GM18505 (cell line): ENCODE data around the gene PTGR2.
A peak's percentile ranks its signal among the peaks of the same experiment; 100 is the strongest.
"Not testable (repeated sequence)": the region's sequence is repeated elsewhere in the genome, so short reads cannot be mapped to it uniquely, and the experiment has no call there.

Experiments
- ATAC-seq: cut with Tn5 transposase; IDR thresholded peaks from one replicate; pipeline ENCODE4 v1.9.1; 2021; ENCODE audit not compliant: unreplicated experiment
- POLR2A ChIP-seq: IDR thresholded peaks from 4 replicates; pipeline ENCODE4 v1.6.1; 2011; ENCODE audit warnings: borderline replicate concordance; ENCODE audit not compliant: insufficient read depth, insufficient read length; ENCODE audit errors: extremely low read depth

PTGR2 gene

GRCh38 chr14:73886449-73887317 lies 35.1 kb downstream of the PTGR2 start, which contains the start of gene ZNF410:
TSS of gene ZNF410 (plus strand) at chr14:73886859. CDS start at chr14:73892176, 5,317 bp downstream.
- peak; percentile 70 for TF ChIP-seq POLR2A
- peak; percentile 94 for ATAC-seq

GRCh38 chr14:73887318-73887616 lies 35.6 kb downstream of the PTGR2 start:
- no peak for ATAC-seq
- TF ChIP-seq POLR2A = no peak

- no peak for ATAC-seq
- no peak for TF ChIP-seq POLR2A
These were observed 36.2 kb downstream of the PTGR2 start for GRCh38 chr14:73887694-73888459.

DNA sequence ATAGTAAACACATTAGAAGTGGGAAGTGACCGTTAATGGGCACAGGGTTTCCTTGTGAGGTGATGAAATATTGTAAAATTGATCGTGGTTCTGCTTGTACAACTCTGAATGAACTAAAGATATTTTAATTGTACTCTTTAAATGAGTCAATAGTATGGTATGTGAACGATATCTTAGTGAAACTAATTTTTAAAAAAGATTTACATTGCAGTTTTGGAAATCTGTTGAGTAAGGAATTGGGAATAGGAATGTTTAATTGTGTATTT lies 36.8 kb downstream of the PTGR2 start:
- no peak for ATAC-seq
- TF ChIP-seq POLR2A = no peak

- TF ChIP-seq POLR2A = no peak
- no peak for ATAC-seq
These were observed 37.3 kb downstream of the PTGR2 start for GRCh38 chr14:73888971-73889370.

DNA sequence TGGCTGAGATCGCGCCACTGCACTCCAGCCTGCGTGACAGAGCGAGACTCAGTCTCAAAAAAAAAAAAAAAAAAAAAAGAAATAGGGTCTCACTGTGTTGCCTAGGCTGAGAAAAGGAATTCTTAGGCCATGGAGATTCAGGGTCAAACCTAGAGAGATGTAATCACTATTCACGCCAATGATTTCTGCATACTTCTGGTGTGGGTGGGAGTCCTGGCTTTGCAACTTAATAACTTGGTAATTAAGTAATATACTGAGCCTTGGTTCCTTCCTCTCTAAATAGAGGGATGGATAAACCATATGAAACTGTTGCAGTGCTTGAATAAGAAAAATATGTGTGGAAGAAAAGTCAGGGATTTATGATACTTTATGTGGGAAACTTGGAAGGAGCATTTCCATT lies 37.7 kb downstream of the PTGR2 start:
- TF ChIP-seq POLR2A = no peak
- ATAC-seq = no peak

DNA sequence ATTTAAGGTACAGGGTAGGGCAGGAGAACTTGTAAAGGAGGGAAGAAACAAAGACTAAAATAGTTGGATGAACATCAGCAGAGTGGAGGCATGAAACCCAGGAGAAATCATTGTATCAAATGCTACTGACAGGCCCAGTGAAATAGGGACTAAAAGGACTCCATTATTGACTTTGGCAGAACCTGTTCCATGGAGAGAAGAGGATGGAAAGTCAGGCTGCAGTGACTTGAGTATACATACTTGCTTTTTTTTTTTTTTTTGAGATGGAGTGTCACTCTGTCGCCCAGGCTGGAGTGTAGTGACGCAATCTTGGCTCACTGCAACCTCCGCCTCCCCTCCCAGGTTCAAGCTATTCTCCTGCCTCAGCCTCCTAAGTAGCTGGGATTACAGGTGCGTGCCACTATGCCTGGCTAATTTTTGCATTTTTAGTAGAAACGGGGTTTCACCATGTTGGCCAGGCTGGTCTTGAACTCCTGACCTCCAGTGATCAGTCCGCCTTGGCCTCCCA lies 42.6 kb downstream of the PTGR2 start:
- not testable (repeated sequence) for ATAC-seq

DNA sequence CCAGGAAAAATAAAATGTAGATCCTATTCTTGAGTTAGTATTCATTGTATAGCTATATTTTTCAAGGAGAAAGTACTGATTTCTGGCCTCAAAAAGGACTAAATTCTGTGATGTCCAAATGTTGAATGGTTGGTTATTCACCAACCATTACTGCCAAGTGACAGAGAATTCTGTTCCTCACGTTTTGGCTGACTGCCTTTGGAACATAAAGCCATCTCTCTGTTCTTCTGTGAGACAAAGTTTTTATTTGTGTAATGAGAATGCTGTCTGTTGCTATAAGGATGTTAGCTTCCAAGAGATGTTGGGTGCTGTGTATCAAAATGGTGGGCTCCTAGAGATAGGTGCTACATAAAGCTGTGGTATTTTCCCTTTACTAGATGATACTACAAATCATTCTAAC lies 44.3 kb downstream of the PTGR2 start:
- no peak for TF ChIP-seq POLR2A
- ATAC-seq = no peak

DNA sequence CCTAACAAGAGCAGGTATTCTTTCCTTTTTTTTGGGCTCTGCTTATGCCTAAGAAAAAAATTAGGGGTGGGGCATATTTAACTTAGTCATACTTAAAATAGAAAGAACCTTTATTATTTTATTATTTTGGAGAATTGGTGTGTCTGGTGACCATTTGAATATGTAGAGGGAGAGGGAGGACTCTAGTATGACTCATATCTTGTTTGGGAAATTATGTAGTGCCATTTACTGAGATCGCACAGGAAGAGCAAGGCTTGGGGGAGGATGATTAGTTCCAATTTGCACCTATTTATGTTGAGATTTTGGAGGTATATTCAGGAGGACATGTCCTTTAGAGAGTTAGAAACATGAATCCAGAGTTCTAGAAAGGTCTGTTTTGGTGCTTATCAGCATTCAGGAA lies 44.9 kb downstream of the PTGR2 start:
- no peak for ATAC-seq

GRCh38 chr14:73903028-73903427 lies 51.4 kb downstream of the PTGR2 start:
- no peak for ATAC-seq
- TF ChIP-seq POLR2A = no peak

More for the DNA sequence above, 44.9 kb downstream of the PTGR2 start:
- no peak for TF ChIP-seq POLR2A

DNA sequence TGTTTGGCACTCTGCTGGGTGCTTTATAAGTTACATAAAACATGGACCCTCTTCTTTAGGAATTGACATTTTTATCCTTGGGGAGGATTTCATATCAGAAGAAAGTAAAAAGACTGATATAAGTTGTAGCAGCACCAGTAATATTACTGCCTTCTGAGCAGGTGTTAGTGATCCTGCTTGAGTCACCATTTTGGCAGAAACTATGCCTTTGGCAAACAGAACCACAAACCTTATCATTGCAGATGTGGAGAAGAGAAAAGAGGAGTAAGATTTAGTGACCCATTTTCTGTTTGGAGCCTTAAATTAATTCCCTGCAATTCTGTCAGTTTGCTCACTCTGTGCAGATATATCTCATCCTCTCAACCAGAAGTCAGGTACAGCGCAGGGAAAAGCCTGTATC lies 58.0 kb downstream of the PTGR2 start:
- no peak for ATAC-seq
- no peak for TF ChIP-seq POLR2A

DNA sequence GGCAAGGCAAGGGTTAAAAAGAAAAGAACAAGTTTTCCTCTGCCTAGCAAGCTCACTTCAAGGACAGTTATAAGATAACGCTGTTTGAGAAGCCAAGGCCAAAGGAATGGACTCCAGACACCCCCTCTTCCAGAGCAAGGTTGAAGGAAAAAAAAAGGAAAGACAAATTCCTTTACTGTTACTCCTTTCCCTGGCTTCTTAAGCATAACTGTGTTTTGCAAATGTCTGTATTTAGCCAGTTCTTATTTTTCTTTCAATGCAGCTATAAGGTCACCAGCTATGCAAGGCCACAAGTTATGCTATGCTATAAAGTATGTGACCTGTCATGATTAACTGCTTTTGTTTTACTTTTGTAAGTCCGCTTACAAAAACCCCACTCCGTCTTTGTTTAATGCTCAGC lies 61.6 kb downstream of the PTGR2 start:
- no peak for ATAC-seq

DNA sequence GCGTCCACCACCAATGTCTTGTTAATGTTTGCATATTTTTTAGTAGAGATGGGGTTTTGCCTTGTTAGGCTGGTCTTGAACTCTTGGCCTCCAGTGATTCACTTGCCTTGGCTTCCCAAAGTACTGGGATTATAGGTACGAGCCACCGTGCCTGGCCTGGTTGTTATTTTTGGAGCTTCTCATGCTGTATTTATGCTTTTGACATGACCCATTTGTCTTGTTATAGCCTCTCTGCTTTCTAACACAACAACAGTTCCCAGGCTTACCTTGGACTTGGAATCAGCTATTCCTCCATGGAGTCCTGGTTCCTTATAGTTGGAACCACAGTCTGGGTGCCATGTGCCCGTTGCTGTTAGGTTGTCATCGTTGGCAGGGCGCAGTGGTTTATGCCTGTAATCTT lies 64.7 kb downstream of the PTGR2 start:
- TF ChIP-seq POLR2A = no peak
- ATAC-seq = no peak

More for the DNA sequence above, 61.6 kb downstream of the PTGR2 start:
- no peak for TF ChIP-seq POLR2A

DNA sequence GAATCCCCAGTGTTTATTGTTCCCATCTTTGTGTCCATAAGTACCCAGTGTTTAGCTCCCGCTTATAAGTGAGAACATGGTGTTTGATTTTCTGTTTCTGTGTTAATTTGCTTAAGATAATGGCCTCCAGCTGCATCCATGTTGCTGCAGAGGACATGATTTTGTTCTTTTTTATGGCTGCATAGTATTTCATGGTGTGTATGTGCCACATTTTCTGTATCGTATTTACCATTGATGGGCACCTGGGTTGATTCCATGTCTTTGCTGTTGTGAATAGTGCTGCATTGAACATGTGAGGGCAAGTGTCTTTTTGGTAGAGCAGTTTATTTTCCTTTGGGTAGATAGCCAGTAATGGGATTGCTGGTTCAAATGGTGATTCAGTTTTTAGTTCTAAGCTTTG lies 67.8 kb downstream of the PTGR2 start:
- not testable (repeated sequence) for ATAC-seq
